HG03025 (cell line): ENCODE data around the gene ITGAD.
"Not testable (repeated sequence)": the region's sequence is repeated elsewhere in the genome, so short reads cannot be mapped to it uniquely, and the experiment has no call there.

Experiments used
- ATAC-seq: cut with Tn5 transposase; IDR thresholded peaks from one replicate; pipeline ENCODE4 v1.9.1; 2021; ENCODE audit warnings: mild to moderate bottlenecking, moderate library complexity; ENCODE audit not compliant: unreplicated experiment, low FRiP score

Gene ITGAD

GRCh38 chr16:31401436-31401835 lies 8.3 kb downstream of the ITGAD start:
- no peak for ATAC-seq

GRCh38 chr16:31402687-31403086 lies 9.6 kb downstream of the ITGAD start:
- ATAC-seq: no peak

- ATAC-seq: no peak
Observed at GRCh38 chr16:31403590-31404352, 10.6 kb downstream of the ITGAD start.

GRCh38 chr16:31404353-31405064 lies 11.4 kb downstream of the ITGAD start:
- ATAC-seq: no peak

GRCh38 chr16:31407406-31407805 lies 14.3 kb downstream of the ITGAD start:
- no peak for ATAC-seq

DNA sequence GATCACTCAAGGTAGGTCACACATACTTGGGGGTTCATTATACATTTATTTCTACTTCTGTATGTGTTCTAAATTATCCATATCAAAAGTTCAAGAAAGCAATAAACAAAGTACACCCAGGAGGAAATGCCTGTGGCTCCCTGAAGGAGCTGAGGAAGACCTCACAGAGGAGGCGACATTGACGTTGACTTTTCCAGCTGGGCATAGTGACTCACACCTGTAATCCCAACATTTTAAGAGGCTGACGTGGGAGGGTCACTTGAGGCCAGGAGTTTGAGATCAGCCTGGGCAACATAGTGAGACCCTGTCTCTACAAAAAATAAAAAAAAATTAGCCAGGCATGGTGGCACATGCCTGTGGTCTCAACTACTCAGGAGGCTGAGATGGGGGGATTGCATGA lies 16.3 kb downstream of the ITGAD start:
- ATAC-seq: no peak

DNA sequence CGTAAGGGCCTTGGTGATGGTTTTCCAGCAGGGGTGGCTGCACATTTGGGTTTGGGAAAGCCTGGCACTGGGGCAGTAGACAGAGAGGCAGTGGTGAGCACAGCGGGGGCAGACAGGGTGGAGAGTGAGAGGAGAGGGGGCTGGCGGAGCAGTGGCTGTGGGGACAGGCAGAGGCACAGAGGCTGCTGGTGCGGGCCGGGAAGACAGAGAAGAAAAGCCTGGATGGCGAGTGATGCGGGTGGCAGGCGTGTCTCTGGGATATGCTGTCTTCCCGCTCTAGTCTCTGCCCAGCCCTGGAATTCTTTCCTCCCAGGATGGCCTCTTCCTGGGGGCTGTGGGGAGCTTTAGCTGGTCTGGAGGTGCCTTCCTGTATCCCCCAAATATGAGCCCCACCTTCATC lies 16.9 kb downstream of the ITGAD start:
- ATAC-seq: no peak

DNA sequence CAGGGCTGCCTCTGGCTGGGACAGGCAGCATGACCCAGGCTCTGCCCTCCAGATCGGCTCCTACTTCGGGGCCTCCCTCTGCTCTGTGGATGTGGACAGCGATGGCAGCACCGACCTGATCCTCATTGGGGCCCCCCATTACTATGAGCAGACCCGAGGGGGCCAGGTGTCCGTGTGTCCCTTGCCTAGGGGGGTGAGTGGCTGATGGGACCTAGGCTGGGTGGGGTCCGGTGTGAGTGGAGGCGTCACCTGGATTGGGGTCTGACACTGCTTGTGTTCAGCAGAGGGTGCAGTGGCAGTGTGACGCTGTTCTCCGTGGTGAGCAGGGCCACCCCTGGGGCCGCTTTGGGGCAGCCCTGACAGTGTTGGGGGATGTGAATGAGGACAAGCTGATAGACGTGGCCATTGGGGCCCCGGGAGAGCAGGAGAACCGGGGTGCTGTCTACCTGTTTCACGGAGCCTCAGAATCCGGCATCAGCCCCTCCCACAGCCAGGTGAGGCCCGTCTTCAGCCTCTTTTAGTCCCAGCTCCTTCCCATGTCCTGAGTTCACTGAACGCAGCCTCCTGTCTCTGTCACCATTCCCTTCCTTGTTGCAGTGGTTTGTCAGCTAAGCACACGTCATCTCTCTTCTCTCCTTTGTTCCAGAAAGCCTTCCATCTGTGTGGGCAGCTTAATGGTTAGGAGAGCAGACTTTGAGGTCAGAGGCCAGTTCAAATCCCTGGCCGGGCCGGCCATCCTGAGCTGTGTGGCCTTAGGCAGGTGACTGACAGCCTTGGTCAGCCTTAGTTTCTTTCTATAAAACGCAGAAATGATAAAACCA lies 18.1 kb downstream of the ITGAD start:
- ATAC-seq: no peak

- ATAC-seq: no peak
Observed at GRCh38 chr16:31412750-31413149, 19.6 kb downstream of the ITGAD start.

GRCh38 chr16:31413381-31413780 lies 20.2 kb downstream of the ITGAD start:
- no peak for ATAC-seq

DNA sequence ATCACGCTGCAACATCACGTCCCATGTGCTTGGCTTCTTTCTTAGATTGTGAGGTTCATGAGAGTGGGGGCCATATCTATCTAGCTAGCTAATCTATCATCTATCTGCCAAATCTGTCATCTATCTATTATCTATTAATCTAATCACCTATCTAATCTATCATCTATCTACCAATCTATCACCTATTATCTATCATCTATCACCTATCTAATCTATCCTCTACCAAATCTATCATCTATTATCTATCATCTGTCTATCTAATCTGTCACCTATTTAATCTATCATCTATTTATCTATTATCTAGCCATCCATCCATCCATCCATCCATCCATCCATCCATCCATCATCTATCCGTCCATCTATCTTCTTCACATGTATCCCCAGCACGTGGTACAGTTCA lies 20.8 kb downstream of the ITGAD start:
- ATAC-seq: no peak

- ATAC-seq: no peak
Observed at GRCh38 chr16:31414706-31415105, 21.6 kb downstream of the ITGAD start.

GRCh38 chr16:31416371-31416770 lies 23.2 kb downstream of the ITGAD start:
- ATAC-seq: no peak

DNA sequence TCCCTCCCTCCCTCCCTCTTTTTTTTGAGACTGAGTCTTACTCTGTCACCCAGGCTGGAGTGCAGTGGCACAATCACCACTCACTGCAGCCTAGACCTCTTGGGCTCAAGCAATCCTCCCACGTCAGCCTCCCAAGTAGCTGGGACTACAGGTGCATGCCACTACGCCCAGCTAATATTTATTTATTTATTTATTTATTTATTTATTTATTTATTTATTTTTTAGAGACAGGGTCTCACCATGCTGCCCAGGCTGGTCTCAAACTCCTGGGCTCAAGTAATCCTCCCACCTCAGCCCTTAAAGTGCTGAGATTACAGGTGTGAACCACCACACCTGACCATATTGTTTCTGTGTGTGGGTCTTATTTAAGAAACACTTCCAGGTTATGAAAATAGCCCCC lies 23.9 kb downstream of the ITGAD start:
- not testable (repeated sequence) for ATAC-seq

- no peak for ATAC-seq
Observed at GRCh38 chr16:31417916-31418315, 24.8 kb downstream of the ITGAD start.

DNA sequence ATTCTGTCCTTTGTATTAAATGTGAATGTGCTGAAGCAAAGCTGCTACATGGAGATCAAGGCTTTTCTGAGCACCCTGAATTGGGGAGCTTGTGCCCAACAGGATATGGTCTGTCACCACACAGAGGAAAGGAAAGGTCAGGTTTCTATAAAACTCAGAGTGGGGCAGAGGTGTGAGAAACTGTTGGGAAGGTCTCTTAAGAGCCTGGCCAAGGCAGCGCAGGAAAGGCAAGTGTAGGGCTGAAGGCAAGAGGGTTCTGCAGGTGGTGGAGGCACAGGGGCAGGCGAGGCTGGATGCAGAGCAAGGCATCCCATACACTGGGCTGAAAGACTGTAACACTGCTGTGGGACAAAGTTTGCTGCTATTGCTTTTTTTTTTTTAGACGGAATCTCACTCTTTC lies 26.9 kb downstream of the ITGAD start:
- ATAC-seq: no peak

DNA sequence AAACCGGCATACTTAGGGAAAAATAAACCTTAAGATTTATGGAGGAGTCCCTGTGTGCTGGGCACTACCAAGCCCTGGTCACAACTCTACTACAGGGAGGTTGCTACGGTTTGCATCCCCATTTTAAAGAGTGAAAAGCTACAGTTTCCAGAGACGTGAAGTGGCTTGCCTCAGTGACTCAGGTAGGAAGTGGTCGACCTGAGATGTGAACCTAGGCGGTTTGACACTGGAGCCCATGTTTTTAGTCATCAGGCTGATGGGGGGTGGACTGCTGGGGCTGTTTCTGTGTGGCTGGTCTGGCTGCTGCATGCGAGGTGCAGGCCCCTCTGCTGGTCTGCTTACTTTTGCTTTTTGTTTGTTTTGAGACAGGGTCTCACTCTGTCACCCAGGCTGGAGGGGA lies 28.5 kb downstream of the ITGAD start:
- ATAC-seq: no peak

DNA sequence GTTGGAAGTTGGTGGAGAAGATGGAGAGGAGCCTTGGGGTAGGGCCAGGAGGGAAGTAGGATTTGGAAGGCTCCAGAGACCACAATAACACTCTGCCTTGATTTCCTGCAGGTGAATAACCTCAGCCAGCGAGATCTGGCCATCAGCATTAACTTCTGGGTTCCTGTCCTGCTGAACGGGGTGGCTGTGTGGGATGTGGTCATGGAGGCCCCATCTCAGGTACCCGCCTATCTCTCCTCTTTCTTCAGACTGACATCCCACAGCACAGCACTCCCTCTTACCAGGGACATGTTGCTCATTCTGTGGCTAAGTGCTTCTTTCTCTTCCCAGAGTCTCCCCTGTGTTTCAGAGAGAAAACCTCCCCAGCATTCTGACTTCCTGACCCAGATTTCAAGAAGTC lies 30.1 kb downstream of the ITGAD start:
- ATAC-seq: no peak

DNA sequence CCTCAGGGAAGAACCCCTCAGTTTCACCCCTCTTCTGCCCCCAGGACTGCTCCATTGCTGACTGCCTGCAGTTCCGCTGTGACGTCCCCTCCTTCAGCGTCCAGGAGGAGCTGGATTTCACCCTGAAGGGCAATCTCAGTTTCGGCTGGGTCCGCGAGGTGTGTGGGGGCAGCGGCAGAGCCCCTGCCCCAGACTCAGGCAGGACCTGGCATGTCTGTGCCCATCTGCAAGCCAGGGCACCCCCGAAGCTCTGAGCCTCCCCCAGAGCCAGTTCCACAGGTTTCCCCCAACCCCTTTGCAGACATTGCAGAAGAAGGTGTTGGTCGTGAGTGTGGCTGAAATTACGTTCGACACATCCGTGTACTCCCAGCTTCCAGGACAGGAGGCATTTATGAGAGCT lies 30.7 kb downstream of the ITGAD start:
- no peak for ATAC-seq

DNA sequence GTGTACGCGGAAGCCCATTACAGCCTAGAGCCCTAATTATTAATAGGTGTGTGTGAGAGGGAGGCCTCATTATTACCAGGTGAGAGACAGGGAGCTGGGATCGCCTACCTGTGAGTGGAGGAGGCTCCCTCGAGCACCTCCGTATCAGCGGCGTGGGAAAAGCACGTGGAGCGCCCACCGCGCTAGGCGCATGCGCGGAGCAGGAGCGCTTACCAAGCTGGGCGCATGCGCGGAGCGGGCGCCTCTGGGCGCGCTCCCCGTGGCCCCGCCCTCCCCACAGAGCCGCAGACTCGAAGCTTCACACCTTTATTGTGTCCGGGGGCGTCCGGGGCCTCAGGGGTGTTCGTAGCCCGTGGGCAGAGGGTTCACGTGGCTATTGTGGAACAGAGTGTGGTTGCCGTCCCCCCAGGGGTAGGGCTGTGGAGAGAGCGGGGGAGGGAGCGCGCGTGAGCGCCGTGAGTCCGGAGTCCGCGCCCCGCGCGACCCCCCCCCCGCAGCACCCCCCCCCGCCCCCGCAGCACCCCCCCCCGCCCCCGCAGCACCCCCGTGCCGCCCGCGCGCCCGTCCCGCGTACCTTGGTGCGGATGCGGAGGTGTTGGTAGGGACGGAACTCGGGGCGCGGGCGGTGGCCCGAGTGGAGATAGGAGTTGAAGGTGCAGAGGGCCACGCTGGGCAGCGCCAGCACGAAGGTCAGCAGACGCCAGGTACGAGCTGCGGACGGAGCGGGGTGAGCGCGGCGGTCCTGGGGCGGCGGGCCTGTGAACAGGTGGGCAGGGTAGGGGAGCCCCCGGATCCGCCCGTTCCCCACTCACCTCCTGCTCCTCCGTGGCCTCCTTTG lies 34.5 kb downstream of the ITGAD start:
- no peak for ATAC-seq

DNA sequence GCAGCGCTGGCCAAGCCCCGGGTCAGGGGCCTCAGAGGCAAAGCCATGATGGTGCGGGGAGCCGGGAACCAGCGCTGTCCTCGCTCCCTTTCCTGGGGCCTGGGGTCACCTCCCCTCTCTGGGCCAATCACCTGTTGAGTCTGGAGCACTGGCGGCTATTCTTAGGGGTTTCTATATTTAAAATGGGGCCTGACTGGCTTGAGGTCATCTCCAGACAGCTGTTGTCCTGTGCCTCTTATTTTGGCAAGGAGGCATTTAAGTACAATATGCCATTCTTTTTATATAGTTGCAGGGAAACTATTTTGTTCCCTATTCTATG lies 35.1 kb downstream of the ITGAD start, which contains the start of gene COX6A2:
Gene COX6A2 (minus strand): TSS at position 82 of the 319 bp plus-strand sequence. CDS start 35 bp downstream, at position 47.
- no peak for ATAC-seq
